Pancreas (tissue), 10 donors: Measurements from ENCODE around the gene NADK2. TPM values are rescaled to one million over a fixed set of nuclear protein-coding genes. Genes with fewer than 3 reads are reported as not detected.

Source experiments
- ATAC-seq, 4 donors: fragments of 200-7000 bp; cut with Tn5 transposase; one replicate each; pipeline versions ENCODE4 v1.8.0 to v1.9.1; 2020; ENCODE audit warnings: mild to moderate bottlenecking in 4 of 4, moderate library complexity in 4 of 4
- DNase-seq, 6 donors: peaks; one replicate each; pipeline ENCODE4 v3.0.0-alpha.2; 2020
- FAIRE-seq: peaks from 2 replicates; lab custom pipeline; 2012; peaks lifted over from hg19 to GRCh38; lab: Jason Lieb, UNC
- H3K27ac ChIP-seq, 4 donors: fragments of 200-600 bp; sonication (generic); 1 replicate in 3 of 4; 2 replicates in 1 of 4; pipeline versions ENCODE4 v1.5.0 to v1.8.0; 2020
- H3K27me3 ChIP-seq, 4 donors: fragments of 200-600 bp; one replicate each; pipeline ENCODE4 v1.8.0; 2021
- H3K36me3 ChIP-seq, 3 donors: fragments of 200-600 bp; sonication (generic) in 1 of 3; one replicate each; pipeline versions ENCODE4 v1.5.0 to v1.8.0; 2020 to 2021
- H3K4me1 ChIP-seq, 3 donors: fragments of 200-600 bp; one replicate each; pipeline ENCODE4 v1.8.0; 2021
- H3K4me3 ChIP-seq, 4 donors: fragments of 200-600 bp; sonication (generic) in 2 of 4; one replicate each; pipeline versions ENCODE4 v1.5.0 to v1.8.0; 2020 to 2021
- H3K9me3 ChIP-seq, 4 donors: fragments of 200-600 bp; one replicate each; pipeline ENCODE4 v1.8.0; 2021
- CTCF ChIP-seq, 4 donors: fragments of 200-600 bp; sonication (generic) in 3 of 4; IDR thresholded peaks; one replicate each; pipeline versions ENCODE4 v1.5.0 to v1.8.0; 2021; ENCODE audit warnings: antibody characterized with exemption in 4 of 4
- WGBS, 2 donors: extraction: QIAGEN DNeasy Blood & Tissue Kit; methylation state at CpG; one replicate each; pipeline ENCODE4 v1.1.7; 2013; 5-methylcytosine and 5-hydroxymethylcytosine counted together
- intact Hi-C, 3 donors: fragments of 100-400 bp; cut with DNase I; formaldehyde crosslinking; loops; one replicate each; pipeline versions ENCODE4 v1.11.1 to v1.14.2; 2022
- polyA plus RNA-seq, 2 donors: library from polyadenylated mRNA; stranded (reverse); fragments of 200-250 nt; gene quantifications; one replicate each; pipeline ENCODE4 v1.2.3, GENCODE V29; 2013
- total RNA-seq, 6 donors: library from RNA; stranded (reverse); fragmentation: NEBNext Ultra II Directional in 4 of 6; extraction: Animal tissue kit (Norgen Biotek cat#: 25700) in 4 of 6; gene quantifications; one replicate each; pipeline versions ENCODE4 v1.2.1 to v1.2.4, GENCODE V29; 2021 to 2023
- donor health status: healthy with polysubstance abuse.
- donor health status: DM: no; HTN: no; CAD: no; lungs with moderate emphysema.
- donor health status: DM: no; HTN: no; CAD: no.
- donor health status: control.
- donor health status: control.
- donor health status: Bipolar disorder and iron deficiency.
- donor health status: DM: yes; HTN: yes; CAD: no.
- donor health status: DM: no; HTN: no; CAD: no.
- donor health status: DM: no; HTN: no; CAD: no.
- donor health status: DM: yes; HTN: yes; CAD: no.

Gene NADK2
- total and polyA plus RNA-seq, 8 donors: 8.6 to 34.1 (median 29.3) TPM

GRCh38 chr5:36277521-36278176, 35.9 kb upstream of the NADK2 start:
- no peaks in the 10 kb centered on the region for H3K36me3 ChIP-seq
- no peak for TF ChIP-seq CTCF (IDR thresholded peaks at IDR 0.05)
- no peak for DNase-seq
- H3K27ac ChIP-seq: no peak overlapping the region
- ATAC-seq: no peak
- 78 to 88% methylated on average over 5 of the region's 5 CpGs for WGBS, 2 donors
- no peak for FAIRE-seq
- no peak overlapping the region for H3K4me3 ChIP-seq
- no peaks in the 10 kb centered on the region for H3K4me1 ChIP-seq
- H3K9me3 ChIP-seq: no peaks in the 10 kb centered on the region
- intact Hi-C loops: no loop called here
- H3K27me3 ChIP-seq: no peaks in the 10 kb centered on the region

GRCh38 chr5:36276864-36277263, 35.1 kb upstream of the NADK2 start:
- ATAC-seq (peak in 2 of 4 donors; percentile 34 to 48), FAIRE-seq (no peak), DNase-seq (no peak)
- Histone ChIP-seq H3K4me3 (no peak overlapping the region), H3K9me3 (no peaks in the 10 kb centered on the region), H3K4me1 (no peaks in the 10 kb centered on the region), H3K27me3 (no peaks in the 10 kb centered on the region), H3K36me3 (no peaks in the 10 kb centered on the region), H3K27ac (no peak overlapping the region)
- no peak for TF ChIP-seq CTCF (IDR thresholded peaks at IDR 0.05)
- intact Hi-C loops: no loop called here

GRCh38 chr5:36273809-36274526, 32.2 kb upstream of the NADK2 start:
- FAIRE-seq: no peak
- TF ChIP-seq CTCF (IDR thresholded peaks at IDR 0.05): no peak
- peak in 1 of 4 donors; percentile 26 for ATAC-seq
- Histone ChIP-seq H3K4me3 (no peak overlapping the region), H3K4me1 (no peaks in the 10 kb centered on the region), H3K27me3 (no peaks in the 10 kb centered on the region), H3K36me3 (no peaks in the 10 kb centered on the region), H3K27ac (no peak overlapping the region), H3K9me3 (no peaks in the 10 kb centered on the region)
- intact Hi-C loops: no loop called here
- WGBS, 2 donors: 86 to 88% methylated on average over 6 of the region's 6 CpGs
- DNase-seq: no peak

GRCh38 chr5:36272136-36272690, 30.5 kb upstream of the NADK2 start:
- Histone ChIP-seq H3K36me3 (no peaks in the 10 kb centered on the region), H3K27me3 (no peaks in the 10 kb centered on the region), H3K4me1 (no peaks in the 10 kb centered on the region), H3K27ac (no peak overlapping the region), H3K4me3 (no peak overlapping the region), H3K9me3 (no peaks in the 10 kb centered on the region)
- DNase-seq (no peak), FAIRE-seq (no peak), ATAC-seq (no peak)
- TF ChIP-seq CTCF (IDR thresholded peaks at IDR 0.05): no peak
- intact Hi-C loops: no loop called here
- 92 to 97% methylated on average over 2 of the region's 2 CpGs for WGBS, 2 donors
